Large intestine (tissue), 3 donors: ENCODE results near the gene MEGF6. TPM values are rescaled to one million over a fixed set of nuclear protein-coding genes. Genes with fewer than 3 reads are reported as not detected.
A peak's percentile ranks its signal among the peaks of the same experiment; 100 is the strongest.

Experiments
- DNase-seq, 2 donors: peaks; one replicate each; pipeline versions ENCODE4 v3.0.0 to v3.0.0-alpha.2; 2013
- H3K27ac ChIP-seq: one replicate; pipeline ENCODE4 v1.5.1; 2013; ENCODE audit warnings: low read length
- H3K27me3 ChIP-seq: 2 replicates; pipeline ENCODE4 v1.6.1; 2013; ENCODE audit warnings: low read length; ENCODE audit not compliant: control insufficient read depth, insufficient read depth
- H3K36me3 ChIP-seq: 2 replicates; pipeline ENCODE4 v1.6.1; 2013; ENCODE audit warnings: low read length; ENCODE audit not compliant: control insufficient read depth, insufficient read depth
- H3K4me1 ChIP-seq: one replicate; pipeline ENCODE4 v1.6.1; 2013; ENCODE audit warnings: low read length; ENCODE audit not compliant: control insufficient read depth, insufficient read depth
- H3K4me3 ChIP-seq: one replicate; pipeline ENCODE4 v1.5.1; 2013; ENCODE audit warnings: low read length
- H3K9me3 ChIP-seq: one replicate; pipeline ENCODE4 v1.6.1; 2013; ENCODE audit warnings: mild to moderate bottlenecking, low read depth, low read length, moderate library complexity; ENCODE audit not compliant: control insufficient read depth
- WGBS: methylation state at CpG from one replicate; pipeline ENCODE4 v1.1.5; 2013; ENCODE audit warnings: low lambda C conversion rate; ENCODE audit not compliant: insufficient coverage; 5-methylcytosine and 5-hydroxymethylcytosine counted together
- polyA plus RNA-seq: library from polyadenylated mRNA; unstranded; fragments of 120-200 nt; gene quantifications from one replicate; pipeline ENCODE4 v1.2.1, GENCODE V29; 2013

Gene MEGF6
- polyA plus RNA-seq, 1 donor = 13.8 TPM

- no peaks in the 10 kb centered on the region for H3K36me3 ChIP-seq
- peaks cover 12% of the 10 kb centered on the region for H3K4me1 ChIP-seq
- no peak overlapping the region for H3K4me3 ChIP-seq
- no peak overlapping the region for H3K27ac ChIP-seq
- H3K27me3 ChIP-seq = peaks cover 73% of the 10 kb centered on the region
- peaks cover 10% of the 10 kb centered on the region for H3K9me3 ChIP-seq
- WGBS = no CpG with 5 or more reads among the region's 10 CpGs
- DNase-seq = no peak
Measured at GRCh38 chr1:3653286-3653618, 41.9 kb upstream of the MEGF6 start.

DNA sequence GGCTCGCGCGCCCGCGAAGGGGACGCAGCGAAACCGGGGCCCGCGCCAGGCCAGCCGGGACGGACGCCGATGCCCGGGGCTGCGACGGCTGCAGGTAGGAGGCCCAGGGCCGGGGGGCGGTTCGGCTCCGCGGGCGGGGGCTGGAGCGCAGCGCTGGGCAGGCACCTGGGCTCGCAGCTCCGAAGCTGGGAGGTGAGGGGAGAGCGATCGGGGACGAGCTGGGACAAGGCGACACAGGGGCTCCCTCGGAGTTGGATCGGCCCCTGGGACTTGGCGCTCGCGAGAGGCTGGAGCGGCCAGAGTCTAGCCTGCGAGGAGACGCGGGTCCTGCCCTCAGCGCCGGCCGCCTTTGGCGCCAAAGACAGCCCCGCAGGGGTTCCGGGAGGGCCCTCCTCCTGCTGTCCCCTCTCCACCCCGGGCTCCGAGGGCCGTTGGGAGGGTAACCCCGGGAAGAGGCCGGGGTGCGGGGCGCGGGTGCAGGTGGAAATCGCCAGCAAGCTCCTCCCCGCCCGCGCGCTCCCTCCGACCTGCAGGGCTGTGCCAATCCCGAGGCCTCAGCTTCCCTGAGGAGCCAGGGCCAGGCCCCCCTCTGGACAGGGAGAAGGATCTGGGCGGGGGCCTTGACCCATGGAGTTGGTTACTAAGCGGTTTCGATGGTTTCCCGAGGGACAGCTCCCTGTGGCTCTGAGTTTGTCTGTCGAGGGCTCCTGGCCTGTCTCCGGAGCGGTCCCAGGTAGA, 41.4 kb upstream of the MEGF6 start:
- peak in 1 of 2 donors; percentile 22 for DNase-seq
- Histone ChIP-seq H3K4me1 (peaks cover 12% of the 10 kb centered on the region), H3K27me3 (peaks cover 68% of the 10 kb centered on the region), H3K27ac (no peak overlapping the region), H3K4me3 (no peak overlapping the region), H3K36me3 (no peaks in the 10 kb centered on the region), H3K9me3 (peaks cover 10% of the 10 kb centered on the region)
- WGBS = no CpG with 5 or more reads among the region's 68 CpGs

DNA sequence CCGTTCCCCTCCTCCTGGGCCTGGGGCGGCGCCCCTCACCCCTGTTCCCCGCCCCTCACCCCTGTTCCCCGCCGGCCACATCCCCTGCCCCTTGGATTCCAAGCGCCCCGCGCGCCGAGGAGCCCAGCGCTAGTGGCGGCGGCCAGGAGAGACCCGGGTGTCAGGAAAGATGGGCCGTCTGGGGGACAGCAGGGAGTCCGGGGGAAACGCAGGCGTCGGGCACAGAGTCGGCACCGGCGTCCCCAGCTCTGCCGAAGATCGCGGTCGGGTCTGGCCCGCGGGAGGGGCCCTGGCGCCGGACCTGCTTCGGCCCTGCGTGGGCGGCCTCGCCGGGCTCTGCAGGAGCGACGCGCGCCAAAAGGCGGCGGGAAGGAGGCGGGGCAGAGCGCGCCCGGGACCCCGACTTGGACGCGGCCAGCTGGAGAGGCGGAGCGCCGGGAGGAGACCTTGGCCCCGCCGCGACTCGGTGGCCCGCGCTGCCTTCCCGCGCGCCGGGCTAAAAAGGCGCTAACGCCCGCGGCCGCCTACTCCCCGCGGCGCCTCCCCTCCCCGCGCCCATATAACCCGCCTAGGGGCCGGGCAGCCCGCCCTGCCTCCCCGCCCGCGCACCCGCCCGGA, 40.7 kb upstream of the MEGF6 start, which contains the start of gene TP73:
TP73 (plus strand) TSS at position 587 of the 618 bp plus-strand sequence. CDS start 29,850 bp downstream, outside the sequence.
- peaks cover 10% of the 10 kb centered on the region for H3K9me3 ChIP-seq

GRCh38 chr1:3651026-3651929, 40.0 kb upstream of the MEGF6 start:
- Histone ChIP-seq H3K27ac (no peak overlapping the region), H3K9me3 (peaks cover 10% of the 10 kb centered on the region), H3K4me3 (no peak overlapping the region), H3K36me3 (peaks cover 10% of the 10 kb centered on the region), H3K4me1 (peaks cover 12% of the 10 kb centered on the region), H3K27me3 (peaks cover 56% of the 10 kb centered on the region)
- WGBS = no CpG with 5 or more reads among the region's 83 CpGs
- DNase-seq = peak in 1 of 2 donors; percentile 17

More for the DNA sequence above, 40.7 kb upstream of the MEGF6 start, which contains the start of gene TP73:
- Histone ChIP-seq H3K27me3 (peaks cover 62% of the 10 kb centered on the region), H3K4me1 (peaks cover 12% of the 10 kb centered on the region), H3K4me3 (no peak within 1 kb of the TSS), H3K36me3 (peaks cover 2% of the 10 kb centered on the region), H3K27ac (no peak within 1 kb of the TSS)
- WGBS = no CpG with 5 or more reads among the region's 80 CpGs
- peak in 1 of 2 donors; percentile 11 for DNase-seq

- DNase-seq = no peak
- Histone ChIP-seq H3K4me1 (peaks cover 12% of the 10 kb centered on the region), H3K4me3 (no peak overlapping the region), H3K9me3 (peaks cover 10% of the 10 kb centered on the region), H3K27me3 (peaks cover 50% of the 10 kb centered on the region), H3K27ac (no peak overlapping the region), H3K36me3 (peaks cover 18% of the 10 kb centered on the region)
- WGBS = 11% methylated on average over 3 of the region's 50 CpGs
Measured at GRCh38 chr1:3650248-3651025, 39.1 kb upstream of the MEGF6 start.

DNA sequence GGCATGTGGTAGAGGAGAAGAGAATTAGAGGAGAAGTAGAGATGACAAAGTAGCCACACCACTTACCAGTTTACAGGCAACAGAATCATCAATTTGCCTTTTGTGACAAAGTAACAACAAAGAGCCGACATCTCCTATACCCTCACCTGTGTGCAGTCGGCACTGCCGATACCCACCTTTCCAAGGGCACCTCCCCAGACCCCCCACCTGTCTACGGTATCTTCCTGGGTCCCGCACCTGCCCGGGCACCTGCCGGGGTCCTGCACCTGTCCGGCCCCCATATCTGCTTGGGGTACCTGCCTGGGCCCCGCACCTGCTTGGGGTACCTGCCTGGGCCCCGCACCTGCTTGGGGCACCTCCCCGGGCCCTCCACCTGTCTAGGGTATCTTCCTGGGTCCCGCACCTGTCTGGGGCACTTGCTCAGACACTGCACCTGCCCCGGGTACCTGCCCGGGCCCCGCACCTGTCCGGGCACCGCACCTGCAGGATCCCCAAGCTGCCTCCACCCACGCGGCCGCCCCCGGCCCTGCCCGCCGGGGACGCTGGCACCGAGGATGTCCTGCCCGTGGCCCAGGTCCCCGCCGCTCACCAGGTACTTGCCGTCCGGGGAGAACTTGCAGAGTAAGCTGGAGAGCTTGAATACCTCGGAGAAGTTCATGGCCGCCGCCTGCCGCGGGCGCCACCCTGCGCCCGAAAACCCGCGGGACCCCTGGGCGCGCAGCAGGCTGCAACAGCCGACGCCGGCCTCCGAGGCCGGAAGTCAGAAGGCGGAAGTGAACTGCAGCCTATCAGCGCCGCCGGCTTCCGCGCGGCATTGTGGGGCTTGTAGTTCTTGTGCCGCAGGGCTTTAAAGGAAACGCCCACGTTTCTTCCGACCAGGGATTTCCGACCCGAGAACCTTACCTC, 38.3 kb upstream of the MEGF6 start, which contains the start of gene WRAP73:
WRAP73 (minus strand) TSS at position 762 of the 906 bp plus-strand sequence; CDS start at position 658, 104 bp downstream.
- Histone ChIP-seq H3K4me3 (peak within 1 kb of the TSS; percentile 64), H3K9me3 (peaks cover 10% of the 10 kb centered on the region), H3K36me3 (peaks cover 18% of the 10 kb centered on the region), H3K27me3 (peaks cover 42% of the 10 kb centered on the region), H3K4me1 (peaks cover 12% of the 10 kb centered on the region), H3K27ac (no peak within 1 kb of the TSS)
- WGBS = no CpG with 5 or more reads among the region's 60 CpGs
- peak; percentile 88 to 90 for DNase-seq

DNA sequence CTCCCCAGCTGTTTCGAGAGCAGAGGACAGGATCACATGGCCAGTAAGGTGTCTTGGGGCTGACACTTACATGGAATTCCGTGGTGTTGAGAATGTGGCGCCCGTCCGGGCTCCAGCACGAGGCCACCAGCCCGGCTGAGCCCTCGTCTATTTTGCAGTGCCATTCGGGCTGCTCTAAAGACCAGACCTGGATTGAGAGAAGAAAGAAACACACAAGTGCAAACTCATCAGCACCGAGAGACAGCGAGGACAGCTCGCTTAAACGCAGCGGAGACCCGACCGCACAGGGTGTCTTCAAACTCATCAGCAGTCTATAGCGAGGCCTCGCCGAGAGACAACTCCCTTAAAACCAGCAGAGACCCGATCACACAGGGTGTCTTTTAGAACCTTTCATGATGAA, 35.3 kb upstream of the MEGF6 start:
- DNase-seq = no peak
- peaks cover 20% of the 10 kb centered on the region for H3K36me3 ChIP-seq
- H3K27ac ChIP-seq = no peak overlapping the region
- no peak overlapping the region for H3K4me3 ChIP-seq
- H3K4me1 ChIP-seq = peaks cover 12% of the 10 kb centered on the region
- peaks cover 10% of the 10 kb centered on the region for H3K9me3 ChIP-seq
- H3K27me3 ChIP-seq = peaks cover 16% of the 10 kb centered on the region
- 93% methylated on average over 3 of the region's 20 CpGs for WGBS

GRCh38 chr1:3645666-3646355, 34.5 kb upstream of the MEGF6 start:
- whole genome bisulfite sequencing = 80% methylated on average over 1 of the region's 27 CpGs
- Histone ChIP-seq H3K4me3 (no peak overlapping the region), H3K27me3 (peaks cover 8% of the 10 kb centered on the region), H3K36me3 (peaks cover 20% of the 10 kb centered on the region), H3K4me1 (peaks cover 10% of the 10 kb centered on the region), H3K9me3 (peaks cover 4% of the 10 kb centered on the region), H3K27ac (no peak overlapping the region)
- DNase-seq = no peak
